ENCODE results near the gene PTGDS. TPM values are rescaled to one million over a fixed set of nuclear protein-coding genes. Genes with fewer than 3 reads are reported as not detected.

Gene PTGDS
- total RNA-seq, 1 donor from 2014 or later = not detected

DNA sequence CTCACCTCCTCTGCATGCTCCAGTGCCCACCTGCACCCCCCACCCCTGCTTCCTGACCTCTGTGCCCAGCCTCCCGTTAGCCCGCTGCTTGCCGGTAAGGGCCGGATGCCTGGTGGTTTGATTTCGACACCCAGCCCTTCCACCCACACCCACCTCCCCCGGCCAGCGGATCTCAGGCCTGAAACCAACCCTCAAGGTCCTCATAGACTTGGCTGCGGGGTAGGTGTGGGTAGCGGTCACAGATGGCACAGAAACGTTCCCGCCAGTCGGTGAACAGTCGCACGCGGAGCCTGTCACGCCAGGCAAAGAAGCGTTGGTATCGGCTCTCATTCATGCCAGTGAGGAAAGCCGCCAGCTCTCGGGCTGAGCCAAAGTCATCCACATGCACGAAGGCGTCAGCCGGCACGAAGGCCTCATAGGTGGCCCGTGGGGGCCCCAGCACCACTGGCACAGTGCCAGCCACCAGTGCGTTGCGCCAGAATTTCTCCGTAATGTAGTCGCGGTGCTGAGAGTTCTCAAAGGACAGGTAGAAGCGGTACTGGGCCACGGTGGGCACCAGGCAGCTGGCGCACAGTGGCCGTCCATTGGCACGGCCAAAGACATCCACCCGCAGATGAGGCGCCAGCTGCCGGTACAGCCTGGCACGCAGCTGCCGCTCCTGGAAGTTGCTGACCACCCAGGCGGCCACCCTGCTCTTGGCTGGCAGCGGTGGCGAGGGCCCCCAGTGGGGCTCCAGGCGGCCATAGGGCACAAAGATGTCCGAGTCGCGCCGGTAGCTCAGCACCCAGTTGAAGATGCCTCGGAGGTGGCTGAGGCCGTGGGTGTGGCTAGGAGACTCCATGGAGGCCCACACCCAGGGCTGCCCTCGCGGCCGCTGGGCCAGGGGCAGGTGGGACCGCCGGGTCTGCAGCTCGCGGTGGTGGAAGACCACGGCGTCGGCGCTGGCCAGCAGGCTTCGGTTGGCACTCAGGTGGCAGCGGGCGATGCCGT, 53.5 kb downstream of the PTGDS start:
- peak overlapping the region; percentile 76 for H3K4me3 Mint-ChIP-seq
- peaks cover 76% of the 10 kb centered on the region for H3K4me1 Mint-ChIP-seq
- no peaks in the 10 kb centered on the region for H3K36me3 Mint-ChIP-seq (ENCODE audit: low read depth)
- CTCF ChIA-PET = interaction anchor here (1.1 to 2.5 kb wide), 5 partner anchors 16 to 244 kb away, joined by 3 to 11 read pairs (median 4); partner anchors contain the start of gene CLIC3
- TF ChIP-seq, protein P1, sequence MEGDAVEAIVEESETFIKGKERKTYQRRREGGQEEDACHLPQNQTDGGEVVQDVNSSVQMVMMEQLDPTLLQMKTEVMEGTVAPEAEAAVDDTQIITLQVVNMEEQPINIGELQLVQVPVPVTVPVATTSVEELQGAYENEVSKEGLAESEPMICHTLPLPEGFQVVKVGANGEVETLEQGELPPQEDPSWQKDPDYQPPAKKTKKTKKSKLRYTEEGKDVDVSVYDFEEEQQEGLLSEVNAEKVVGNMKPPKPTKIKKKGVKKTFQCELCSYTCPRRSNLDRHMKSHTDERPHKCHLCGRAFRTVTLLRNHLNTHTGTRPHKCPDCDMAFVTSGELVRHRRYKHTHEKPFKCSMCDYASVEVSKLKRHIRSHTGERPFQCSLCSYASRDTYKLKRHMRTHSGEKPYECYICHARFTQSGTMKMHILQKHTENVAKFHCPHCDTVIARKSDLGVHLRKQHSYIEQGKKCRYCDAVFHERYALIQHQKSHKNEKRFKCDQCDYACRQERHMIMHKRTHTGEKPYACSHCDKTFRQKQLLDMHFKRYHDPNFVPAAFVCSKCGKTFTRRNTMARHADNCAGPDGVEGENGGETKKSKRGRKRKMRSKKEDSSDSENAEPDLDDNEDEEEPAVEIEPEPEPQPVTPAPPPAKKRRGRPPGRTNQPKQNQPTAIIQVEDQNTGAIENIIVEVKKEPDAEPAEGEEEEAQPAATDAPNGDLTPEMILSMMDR (IDR thresholded peaks at IDR 0.05) = no peak
- POLR2A ChIA-PET = interaction anchor here (0.6 to 1.4 kb wide), 5 partner anchors 56 to 381 kb away, joined by 3 to 4 read pairs (median 4); partner anchors contain the start of genes MAN1B1 and TUBB4B
- no peaks in the 10 kb centered on the region for H3K27me3 Mint-ChIP-seq
- ATAC-seq (ENCODE audit: low read depth) (no peak), DNase-seq (peak; percentile 52)
- H3K27ac Mint-ChIP-seq = peak overlapping the region; percentile 85
- intact Hi-C loops (cut with micrococcal nuclease) = no loop called here
- no peaks in the 10 kb centered on the region for H3K9me3 Mint-ChIP-seq

Other genes starting within 250 kb of the PTGDS start
- gene LCN10, start 234.6 kb upstream of the PTGDS start, total RNA-seq = 13.7 and 15.9 TPM in 2 replicates
- not detected in 2 replicates for gene LCN6, start 229.0 kb upstream of the PTGDS start, total RNA-seq
- 5.3 and 6.9 TPM in 2 replicates for gene LCN8, start 219.3 kb upstream of the PTGDS start, total RNA-seq
- not detected in 2 replicates for gene LCN15, start 213.0 kb upstream of the PTGDS start, total RNA-seq
- gene TMEM141, start 186.2 kb upstream of the PTGDS start, total RNA-seq = 34.9 and 35.8 TPM in 2 replicates
- not detected in 2 replicates for gene CCDC183, start 181.2 kb upstream of the PTGDS start, total RNA-seq
- 70.1 and 75.0 TPM in 2 replicates for gene RABL6, start 169.6 kb upstream of the PTGDS start, total RNA-seq
- gene AJM1, start 135.0 kb upstream of the PTGDS start, total RNA-seq = 1.0 and 1.6 TPM in 2 replicates
- 58.8 and 64.6 TPM in 2 replicates for gene PHPT1, start 128.1 kb upstream of the PTGDS start, total RNA-seq
- gene MAMDC4, start 125.2 kb upstream of the PTGDS start, total RNA-seq = 5.2 and 6.1 TPM in 2 replicates
- 282 and 298 TPM in 2 replicates for gene EDF1, start 111.2 kb upstream of the PTGDS start, total RNA-seq
- gene TRAF2, start 91.0 kb upstream of the PTGDS start, total RNA-seq = 49.7 and 58.2 TPM in 2 replicates
- 81.5 and 82.1 TPM in 2 replicates for gene FBXW5, start 32.8 kb upstream of the PTGDS start, total RNA-seq
- 0.69 and 3.4 TPM in 2 replicates for gene C8G, start 32.3 kb upstream of the PTGDS start, total RNA-seq
- gene LCN12, start 25.2 kb upstream of the PTGDS start, total RNA-seq = 2.4 TPM in 2 replicates
- not detected in 2 replicates for gene LCNL1, start 5.5 kb downstream of the PTGDS start, total RNA-seq
- 43.4 and 47.8 TPM in 2 replicates for gene PAXX, start 14.9 kb downstream of the PTGDS start, total RNA-seq
- not detected in 2 replicates for gene CLIC3, start 19.1 kb downstream of the PTGDS start, total RNA-seq
- 4.5 and 7.5 TPM in 2 replicates for gene ABCA2, start 50.7 kb downstream of the PTGDS start, total RNA-seq
- gene FUT7, start 54.6 kb downstream of the PTGDS start, total RNA-seq = 3.9 and 5.0 TPM in 2 replicates
- gene NPDC1, start 68.7 kb downstream of the PTGDS start, total RNA-seq = 0.18 TPM in 1 of 2 replicates, not detected in the other
- not detected in 2 replicates for gene ENTPD2, start 76.6 kb downstream of the PTGDS start, total RNA-seq
- gene SAPCD2, start 93.1 kb downstream of the PTGDS start, total RNA-seq = 0.80 and 0.81 TPM in 2 replicates
- gene UAP1L1, start 100.0 kb downstream of the PTGDS start, total RNA-seq = 13.4 and 17.2 TPM in 2 replicates
- gene MAN1B1, start 109.5 kb downstream of the PTGDS start, total RNA-seq = 33.6 and 37.7 TPM in 2 replicates
- gene DPP7, start 137.2 kb downstream of the PTGDS start, total RNA-seq = 254 and 259 TPM in 2 replicates
- gene GRIN1, start 161.7 kb downstream of the PTGDS start, total RNA-seq = 0.22 TPM in 1 of 2 replicates, not detected in the other
- gene LRRC26, start 192.5 kb downstream of the PTGDS start, total RNA-seq = 0.31 TPM in 1 of 2 replicates, not detected in the other
- gene TMEM210, start 194.6 kb downstream of the PTGDS start, total RNA-seq = not detected in 2 replicates
- gene ANAPC2, start 211.1 kb downstream of the PTGDS start, total RNA-seq = 75.7 and 93.9 TPM in 2 replicates
- 71.9 and 76.8 TPM in 2 replicates for gene SSNA1, start 211.2 kb downstream of the PTGDS start, total RNA-seq
- 9.3 and 11.4 TPM in 2 replicates for gene TPRN, start 223.2 kb downstream of the PTGDS start, total RNA-seq
- gene TMEM203, start 228.1 kb downstream of the PTGDS start, total RNA-seq = 32.7 and 34.1 TPM in 2 replicates
- gene NDOR1, start 228.2 kb downstream of the PTGDS start, total RNA-seq = 27.5 and 38.7 TPM in 2 replicates
- 1.1 and 1.9 TPM in 2 replicates for gene RNF208, start 244.7 kb downstream of the PTGDS start, total RNA-seq
- gene CYSRT1, start 247.7 kb downstream of the PTGDS start, total RNA-seq = 0.39 and 0.53 TPM in 2 replicates
- gene RNF224, start 250.0 kb downstream of the PTGDS start, total RNA-seq = not detected in 2 replicates